Glutamatergic neuron (in vitro differentiated cells): Measurements from ENCODE around the gene HS2ST1. TPM values are rescaled to one million over a fixed set of nuclear protein-coding genes. Genes with fewer than 3 reads are reported as not detected.

Source experiments
- DNase-seq: peaks from one replicate; pipeline ENCODE4 v3.0.0; 2022
- H3K27ac Mint-ChIP-seq: one replicate; pipeline ENCODE4 v1.8.0; 2020; ENCODE audit warnings: mild to moderate bottlenecking, mixed read lengths, inconsistent platforms; ENCODE audit not compliant: unreplicated experiment
- H3K27me3 Mint-ChIP-seq: one replicate; pipeline ENCODE4 v1.8.0; 2020; ENCODE audit warnings: mild to moderate bottlenecking, moderate library complexity, mixed read lengths, inconsistent platforms; ENCODE audit not compliant: unreplicated experiment
- H3K36me3 Mint-ChIP-seq: one replicate; pipeline ENCODE4 v1.8.0; 2020; ENCODE audit warnings: mild to moderate bottlenecking, mixed read lengths, inconsistent platforms; ENCODE audit not compliant: unreplicated experiment
- H3K4me1 Mint-ChIP-seq: one replicate; pipeline ENCODE4 v1.8.0; 2020; ENCODE audit warnings: mild to moderate bottlenecking, low read depth, mixed read lengths, inconsistent platforms; ENCODE audit not compliant: unreplicated experiment
- H3K4me3 Mint-ChIP-seq: one replicate; pipeline ENCODE4 v1.8.0; 2020; ENCODE audit warnings: mild to moderate bottlenecking, mixed read lengths, inconsistent platforms; ENCODE audit not compliant: unreplicated experiment
- H3K9me3 Mint-ChIP-seq: one replicate; pipeline ENCODE4 v1.8.0; 2020; ENCODE audit warnings: mild to moderate bottlenecking, moderate library complexity, mixed read lengths, inconsistent platforms; ENCODE audit not compliant: unreplicated experiment
- CTCF ChIP-seq: fragments of 200-600 bp; sonication (generic); IDR thresholded peaks from one replicate; pipeline ENCODE4 v1.5.0; 2021; ENCODE audit not compliant: partially characterized antibody, unreplicated experiment
- total RNA-seq: library from RNA; stranded (reverse); fragmentation: NEBNext Ultra II Directional; extraction: Animal tissue kit (Norgen Biotek cat#: 25700); gene quantifications from one replicate; pipeline ENCODE4 v1.2.1, GENCODE V29; 2021; ENCODE audit not compliant: unreplicated experiment

Gene HS2ST1
- total RNA-seq, 1 donor from 2014 or later = 12.9 TPM

- DNase-seq = no peak
- Mint-ChIP-seq H3K4me3 (no peak overlapping the region), H3K36me3 (no peaks in the 10 kb centered on the region), H3K27ac (no peak overlapping the region), H3K27me3 (no peaks in the 10 kb centered on the region), H3K4me1 (no peaks in the 10 kb centered on the region), H3K9me3 (peaks cover 1% of the 10 kb centered on the region)
- TF ChIP-seq CTCF = no peak
Observed at GRCh38 chr1:86965012-86965826, 50.8 kb downstream of the HS2ST1 start.

GRCh38 chr1:86965827-86966182, 51.4 kb downstream of the HS2ST1 start:
- Mint-ChIP-seq H3K27ac (no peak overlapping the region), H3K9me3 (peaks cover 1% of the 10 kb centered on the region), H3K36me3 (no peaks in the 10 kb centered on the region), H3K4me1 (no peaks in the 10 kb centered on the region), H3K27me3 (no peaks in the 10 kb centered on the region), H3K4me3 (no peak overlapping the region)
- TF ChIP-seq CTCF = no peak
- no peak for DNase-seq

GRCh38 chr1:86970938-86971337, 56.5 kb downstream of the HS2ST1 start:
- DNase-seq = no peak
- Mint-ChIP-seq H3K27ac (no peak overlapping the region), H3K9me3 (peaks cover 2% of the 10 kb centered on the region), H3K4me3 (no peak overlapping the region), H3K36me3 (no peaks in the 10 kb centered on the region), H3K27me3 (no peaks in the 10 kb centered on the region), H3K4me1 (peaks cover 4% of the 10 kb centered on the region)
- no peak for TF ChIP-seq CTCF

GRCh38 chr1:86971778-86972177, 57.3 kb downstream of the HS2ST1 start:
- Mint-ChIP-seq H3K27me3 (no peaks in the 10 kb centered on the region), H3K4me1 (peaks cover 8% of the 10 kb centered on the region), H3K27ac (no peak overlapping the region), H3K4me3 (no peak overlapping the region), H3K36me3 (no peaks in the 10 kb centered on the region), H3K9me3 (peaks cover 2% of the 10 kb centered on the region)
- no peak for TF ChIP-seq CTCF
- no peak for DNase-seq

- Mint-ChIP-seq H3K27ac (no peak overlapping the region), H3K27me3 (no peaks in the 10 kb centered on the region), H3K4me1 (peaks cover 8% of the 10 kb centered on the region), H3K9me3 (peaks cover 2% of the 10 kb centered on the region), H3K36me3 (no peaks in the 10 kb centered on the region), H3K4me3 (no peak overlapping the region)
- TF ChIP-seq CTCF = no peak
- no peak for DNase-seq
Observed at GRCh38 chr1:86972262-86972661, 57.8 kb downstream of the HS2ST1 start.
